HL-60 (cell line): ENCODE measurements around the gene WWOX.

Source experiments
- CTCF ChIP-seq: IDR thresholded peaks from one replicate; pipeline ENCODE4 v1.5.1; 2011; ENCODE audit warnings: low read length, control low read depth, inconsistent platforms; ENCODE audit not compliant: insufficient read depth
- POLR2AphosphoS5 ChIP-seq: IDR thresholded peaks from 2 replicates; pipeline ENCODE4 v1.6.1; 2012; ENCODE audit warnings: low read depth
- REST ChIP-seq: IDR thresholded peaks from 2 replicates; pipeline ENCODE4 v1.6.1; 2012; ENCODE audit warnings: low read depth; ENCODE audit not compliant: insufficient replicate concordance

GRCh38 chr16:78768718-78769117, 669.3 kb downstream of the WWOX start:
- TF ChIP-seq CTCF (no peak), POLR2AphosphoS5 (no peak), REST (no peak)
